Medulla oblongata (tissue), 1 donor: ENCODE results near the gene ARHGAP42.
"Not testable (repeated sequence)": the region's sequence is repeated elsewhere in the genome, so short reads cannot be mapped to it uniquely, and the experiment has no call there.

Experiments
- DNase-seq: peaks from one replicate; pipeline ENCODE4 v3.0.0-alpha.2; 2015; ENCODE audit errors: extremely low spot score

Gene ARHGAP42

DNA sequence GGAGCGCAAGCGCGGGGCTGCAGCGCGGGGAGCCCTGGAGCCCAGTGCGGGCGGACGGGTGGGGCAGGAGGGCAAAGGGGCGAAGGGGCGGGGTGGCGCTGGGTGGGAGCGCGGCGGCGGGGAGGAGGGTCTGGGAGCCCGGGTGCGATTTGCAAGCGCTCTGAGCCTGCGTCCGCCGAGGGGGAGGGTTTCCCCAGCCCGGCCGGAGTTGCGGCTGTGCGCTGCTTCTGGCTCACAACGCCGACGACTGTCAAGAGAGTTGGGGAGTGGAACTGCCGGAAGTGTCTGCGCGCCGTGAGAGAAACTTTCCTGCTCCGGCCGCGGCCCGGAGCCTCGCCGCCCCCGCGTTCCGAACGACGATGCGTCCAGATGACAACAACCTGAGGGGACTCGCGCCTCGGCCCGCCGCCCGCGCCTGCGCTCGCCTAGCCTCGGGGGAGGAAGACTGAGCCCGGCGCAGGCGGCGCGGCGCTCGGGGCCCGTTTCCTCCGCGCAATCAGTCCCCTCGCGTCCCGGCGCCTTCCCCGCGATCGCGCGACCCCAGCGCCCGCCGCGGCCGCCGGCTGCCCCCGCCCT lies at the start of gene ARHGAP42:
ARHGAP42 (plus strand) TSS at position 235 of the 576 bp plus-strand sequence. CDS start 391 bp downstream, outside the sequence.
- DNase-seq: peak; percentile 51

GRCh38 chr11:100637706-100638105 lies 49.4 kb upstream of the ARHGAP42 start:
- DNase-seq: no peak

DNA sequence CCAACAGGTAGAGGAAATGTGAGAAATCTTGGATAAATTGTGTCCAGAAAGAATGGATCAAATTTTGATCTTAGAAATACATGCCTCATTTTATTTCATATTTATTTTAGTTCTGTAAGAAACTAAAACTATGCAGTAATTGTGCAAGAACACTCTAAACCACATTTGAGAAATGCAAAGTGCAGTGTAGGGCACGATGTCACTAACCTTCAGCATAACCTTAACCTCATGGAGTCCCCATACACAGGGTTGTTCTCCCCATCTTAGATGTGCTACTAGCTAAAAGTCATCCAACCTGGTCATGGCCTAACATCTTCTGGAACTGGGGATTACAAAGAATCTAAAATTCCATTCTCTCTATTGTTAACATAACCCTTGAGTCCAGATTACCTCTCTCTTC lies 48.4 kb upstream of the ARHGAP42 start:
- DNase-seq: no peak

- peak; percentile 61 for DNase-seq
Measured at GRCh38 chr11:100639140-100639539, 47.9 kb upstream of the ARHGAP42 start.

GRCh38 chr11:100640071-100640470 lies 47.0 kb upstream of the ARHGAP42 start:
- no peak for DNase-seq

GRCh38 chr11:100640646-100641045 lies 46.4 kb upstream of the ARHGAP42 start:
- DNase-seq: no peak

GRCh38 chr11:100641456-100641855 lies 45.6 kb upstream of the ARHGAP42 start:
- no peak for DNase-seq

GRCh38 chr11:100646545-100646944 lies 40.5 kb upstream of the ARHGAP42 start:
- no peak for DNase-seq

DNA sequence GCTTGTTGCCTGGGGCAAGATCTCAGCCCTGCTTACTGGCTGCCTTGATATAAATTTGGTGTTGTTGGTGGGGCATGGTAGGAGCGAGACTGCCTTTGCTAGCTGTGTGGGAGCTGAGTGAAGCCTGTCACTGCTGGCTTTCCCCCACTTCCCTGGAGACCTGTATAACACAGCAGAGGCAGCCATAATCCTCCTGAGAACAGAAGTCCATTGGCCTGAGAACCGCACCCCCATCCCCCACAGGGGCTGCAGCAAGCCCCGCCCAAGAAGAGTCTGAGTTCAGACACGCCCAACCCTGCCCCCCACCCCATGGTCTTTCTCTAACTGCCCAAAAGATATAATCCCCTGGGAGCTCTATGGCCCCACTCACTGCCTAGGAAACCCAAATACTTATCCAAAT lies 39.2 kb upstream of the ARHGAP42 start:
- no peak for DNase-seq

DNA sequence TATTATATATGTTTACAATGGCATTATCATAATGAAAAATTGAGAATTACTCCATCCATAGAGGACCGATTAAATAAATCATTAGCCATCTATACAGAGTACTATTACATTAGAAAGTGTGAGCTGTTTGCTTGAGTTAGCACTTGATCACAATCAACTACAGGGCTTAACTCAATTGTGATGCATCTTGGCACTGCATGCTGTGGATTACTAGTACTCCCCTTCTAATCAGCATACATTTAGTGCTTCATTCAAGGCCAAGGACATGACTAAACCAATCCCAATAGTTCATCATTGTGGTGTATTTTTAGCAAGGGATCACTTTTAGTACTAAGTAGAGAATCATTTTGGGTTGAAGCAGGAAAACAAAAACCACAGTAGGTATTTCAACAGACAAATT lies 23.5 kb upstream of the ARHGAP42 start:
- no peak for DNase-seq

DNA sequence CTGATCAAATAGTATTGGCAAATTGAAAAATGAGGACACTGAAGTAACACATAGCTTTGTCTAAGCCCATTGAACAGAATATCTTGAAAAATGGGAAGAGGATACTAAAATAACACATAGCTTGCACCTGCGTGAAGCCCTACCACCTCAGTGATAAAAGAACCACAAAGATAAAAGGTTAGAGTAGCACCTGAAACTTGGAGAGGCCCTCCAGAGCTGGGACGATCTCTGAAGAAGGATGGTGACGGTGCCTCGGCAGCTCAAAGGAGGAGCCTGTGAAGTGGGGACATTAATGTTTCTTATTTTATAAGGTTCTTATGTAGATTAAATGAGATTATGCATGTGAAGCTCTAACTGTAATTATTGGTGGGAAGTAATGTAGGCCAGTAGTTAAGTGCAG lies 23.1 kb upstream of the ARHGAP42 start:
- no peak for DNase-seq

DNA sequence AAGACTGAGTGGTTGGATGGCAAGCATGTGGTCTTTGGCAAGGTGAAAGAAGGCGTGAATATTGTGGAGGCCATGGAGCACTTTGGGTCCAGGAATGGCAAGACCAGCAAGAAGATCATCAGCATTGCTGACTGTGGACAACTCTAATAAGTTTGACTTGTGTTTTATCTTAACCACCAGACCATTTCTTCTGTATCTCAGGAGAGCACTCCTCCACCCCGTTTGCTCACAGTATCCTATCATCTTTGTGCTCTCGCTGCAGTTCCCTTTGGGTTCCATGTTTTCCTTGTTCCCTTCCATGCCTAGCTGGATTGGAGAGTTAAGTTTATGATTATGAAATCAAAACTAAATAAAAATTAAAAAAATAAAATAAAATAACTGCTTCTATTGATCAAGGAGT lies 20.3 kb upstream of the ARHGAP42 start:
- not testable (repeated sequence) for DNase-seq

DNA sequence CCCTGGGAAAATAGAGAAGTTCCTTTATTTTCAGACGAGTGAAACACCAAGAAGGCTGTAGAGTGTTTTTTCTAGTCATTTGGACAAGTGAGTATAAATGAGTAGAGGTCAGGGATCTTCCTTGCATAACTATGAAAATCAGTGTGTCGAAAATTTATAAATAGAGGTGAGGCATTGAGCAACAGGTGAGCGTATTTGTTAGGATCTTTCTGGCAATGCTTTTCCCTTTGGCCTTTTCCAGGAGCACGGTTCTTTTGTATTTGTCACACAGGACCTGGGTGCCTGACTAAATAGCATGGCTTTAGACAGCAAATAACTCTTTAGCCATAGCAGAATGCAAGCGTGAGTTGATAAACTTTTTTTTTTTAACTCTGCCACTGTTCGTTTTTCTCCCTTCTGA lies 19.6 kb upstream of the ARHGAP42 start:
- no peak for DNase-seq

DNA sequence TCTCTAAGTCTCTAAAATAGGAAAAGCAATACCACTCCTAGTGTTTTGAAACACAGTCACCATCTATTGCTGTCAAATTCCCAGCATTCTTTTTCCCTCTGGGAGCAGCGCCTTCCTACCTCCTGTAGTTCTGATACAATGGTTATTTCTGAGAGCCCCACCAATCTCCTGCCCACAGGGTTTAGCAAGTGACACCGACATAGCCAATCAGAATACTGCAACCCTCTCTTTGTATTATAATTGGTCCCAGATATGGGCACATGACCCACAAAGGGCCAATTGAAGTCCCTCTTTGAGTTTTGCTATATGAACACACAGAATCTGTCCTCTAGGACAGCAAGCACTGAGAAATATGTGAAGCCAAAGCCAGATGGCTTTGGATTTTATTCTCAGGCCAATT lies 16.9 kb upstream of the ARHGAP42 start:
- no peak for DNase-seq

GRCh38 chr11:100671471-100671870 lies 15.6 kb upstream of the ARHGAP42 start:
- no peak for DNase-seq

- no peak for DNase-seq
Measured at GRCh38 chr11:100672498-100673033, 14.5 kb upstream of the ARHGAP42 start.

DNA sequence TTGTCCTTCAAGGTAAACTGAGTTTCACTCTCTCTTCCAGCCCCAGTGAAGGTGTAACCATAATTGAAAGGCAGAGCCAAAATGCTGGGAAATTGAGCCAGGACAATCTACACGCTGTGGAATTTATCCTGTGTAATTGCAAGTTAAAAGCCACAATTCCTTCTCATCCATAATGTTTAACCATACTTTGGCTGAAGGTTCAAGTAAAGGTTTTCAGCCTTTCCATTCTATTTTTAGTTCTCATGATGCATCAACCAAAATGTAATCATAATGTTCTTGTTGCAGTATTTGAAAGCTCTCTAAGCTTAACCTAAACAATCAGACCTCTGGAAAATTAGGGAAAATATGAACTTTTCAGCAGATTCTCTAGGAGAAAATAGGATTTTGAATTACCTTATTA lies 14.0 kb upstream of the ARHGAP42 start:
- DNase-seq: no peak

DNA sequence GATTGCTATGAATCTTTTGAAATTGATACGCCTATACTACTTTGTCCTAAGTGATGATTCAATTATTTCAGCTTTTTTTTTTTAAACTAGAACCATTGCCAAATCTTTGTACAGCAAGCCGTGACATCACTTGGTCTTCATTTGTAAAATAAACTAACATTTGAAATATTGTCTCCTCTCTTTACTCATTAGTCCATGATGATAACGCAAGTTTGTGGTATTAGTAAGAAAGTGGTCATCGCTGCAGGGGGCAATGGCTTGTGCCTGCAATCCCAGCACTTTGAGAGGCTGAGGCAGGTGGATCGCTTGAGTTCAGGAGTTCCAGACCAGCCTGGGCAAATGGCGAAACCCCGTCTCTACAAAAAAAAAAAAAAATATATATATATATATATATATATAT lies 12.9 kb upstream of the ARHGAP42 start:
- no peak for DNase-seq

- no peak for DNase-seq
Measured at GRCh38 chr11:100675115-100675650, 11.9 kb upstream of the ARHGAP42 start.

DNA sequence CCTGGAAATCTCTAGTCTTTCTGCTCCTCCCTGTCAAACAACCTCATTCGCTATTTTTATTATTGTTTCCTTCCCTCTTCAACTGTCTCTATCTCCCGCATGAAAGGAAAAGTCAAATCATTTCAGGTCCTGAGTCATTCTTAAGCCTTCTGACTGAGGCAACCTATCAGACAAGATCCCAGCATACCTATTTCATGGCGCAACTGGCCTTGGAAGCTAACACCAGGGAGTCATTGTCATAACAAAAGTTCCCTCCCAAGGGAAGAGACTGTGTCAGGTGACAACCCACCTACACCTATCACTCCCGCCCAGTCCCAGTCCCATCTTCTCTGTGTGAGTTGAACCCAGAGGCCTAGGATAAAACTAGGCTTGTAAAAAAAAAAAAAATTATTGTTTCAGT lies 10.2 kb upstream of the ARHGAP42 start:
- no peak for DNase-seq

- no peak for DNase-seq
Measured at GRCh38 chr11:100677796-100678195, 9.3 kb upstream of the ARHGAP42 start.

- peak; percentile 33 for DNase-seq
Measured at GRCh38 chr11:100680070-100680469, 7.0 kb upstream of the ARHGAP42 start.

- DNase-seq: peak; percentile 64
Measured at GRCh38 chr11:100681064-100681502, 6.0 kb upstream of the ARHGAP42 start.
